Activated naive CD4-positive, alpha-beta T cell treated with anti-CD3 and anti-CD28 coated beads, Interleukin-2, amount 50 U/mL, for 72 hours (primary cell): ENCODE data around the gene GTPBP3. TPM values are rescaled to one million over a fixed set of nuclear protein-coding genes. Genes with fewer than 3 reads are reported as not detected.
"Not testable (repeated sequence)": the region's sequence is repeated elsewhere in the genome, so short reads cannot be mapped to it uniquely, and the experiment has no call there.

Experiments
- ATAC-seq, 2 donors: fragments of 150-1000 bp; cut with Tn5 transposase; 2 replicates each; pipeline ENCODE4 v1.10.0; 2021; ENCODE audit warnings: mild to moderate bottlenecking in 2 of 2, moderate library complexity in 2 of 2
- DNase-seq, 2 donors: peaks; one replicate each; pipeline ENCODE4 v3.0.0; 2021 to 2022; ENCODE audit warnings: low spot score in 2 of 2
- H3K27ac Mint-ChIP-seq, 2 donors: one replicate each; pipeline ENCODE4 v1.8.0; 2022; ENCODE audit warnings: mild to moderate bottlenecking in 2 of 2, mixed read lengths in 2 of 2
- H3K36me3 Mint-ChIP-seq, 2 donors: one replicate each; pipeline ENCODE4 v1.8.0; 2022; ENCODE audit warnings: mixed read lengths in 2 of 2
- H3K9me3 Mint-ChIP-seq, 2 donors: one replicate each; pipeline ENCODE4 v1.8.0; 2022; ENCODE audit warnings: mixed read lengths in 2 of 2
- total RNA-seq, 2 donors: library from RNA; stranded (reverse); gene quantifications; one replicate each; pipeline ENCODE4 v1.2.3, GENCODE V29; 2022

GTPBP3 gene
- total RNA-seq, 2 donors from 2014 or later, result 11.1 to 46.1 TPM

DNA sequence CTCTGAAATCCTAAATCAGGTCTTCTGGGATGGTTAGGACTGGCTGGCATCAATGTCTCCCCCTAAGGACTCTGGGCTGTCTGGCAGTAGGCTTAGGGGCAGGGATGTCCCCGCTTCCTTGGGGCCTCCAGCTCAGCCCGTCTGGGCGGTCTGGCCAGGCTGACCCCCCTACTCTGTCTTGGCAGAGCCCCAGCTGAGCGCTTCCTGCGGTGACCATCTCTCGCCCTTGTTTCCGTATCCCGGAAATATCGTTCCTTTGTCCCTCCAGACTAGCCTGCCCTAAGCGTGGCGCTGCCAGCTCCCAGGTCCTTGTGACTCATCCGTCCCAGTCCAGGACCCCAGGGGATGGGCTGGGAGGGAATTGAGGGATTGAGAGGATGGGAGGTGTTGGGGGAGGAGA, 11.3 kb downstream of the GTPBP3 start:
- DNase-seq (no peak), ATAC-seq (no peak)
- no peak overlapping the region for H3K27ac Mint-ChIP-seq
- no peaks in the 10 kb centered on the region for H3K36me3 Mint-ChIP-seq
- H3K9me3 Mint-ChIP-seq, result no peaks in the 10 kb centered on the region

DNA sequence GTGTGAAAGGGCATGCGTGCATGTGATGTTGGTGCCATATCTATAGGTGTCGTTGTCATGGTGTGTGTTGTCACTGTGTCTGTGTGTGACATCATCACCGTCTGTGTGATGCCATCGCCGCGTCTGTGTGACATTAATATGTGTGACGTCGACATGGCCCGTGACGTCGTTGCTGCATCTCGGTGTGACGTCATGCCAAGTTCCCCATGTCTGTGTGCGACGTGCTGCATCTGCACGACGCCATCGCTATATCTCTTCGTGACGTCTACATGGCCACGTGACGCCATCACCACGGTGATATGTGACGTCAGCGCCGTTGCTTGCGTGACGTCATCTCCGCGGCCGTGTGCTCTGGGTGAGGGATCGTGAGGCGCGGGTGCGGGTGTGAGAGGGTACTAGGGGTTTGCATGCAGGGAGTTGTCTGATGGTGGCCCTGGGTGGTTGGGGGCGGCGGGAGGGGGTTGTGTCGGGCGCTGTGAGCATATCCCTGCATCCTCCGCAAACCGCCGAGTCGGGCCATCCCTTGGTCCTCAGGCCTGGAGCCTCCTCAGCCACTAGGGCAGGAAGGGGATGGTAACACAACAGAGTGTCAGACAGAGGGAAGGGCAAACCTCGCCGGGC, 14.6 kb downstream of the GTPBP3 start:
- Mint-ChIP-seq H3K27ac (no peak overlapping the region), H3K9me3 (no peaks in the 10 kb centered on the region), H3K36me3 (no peaks in the 10 kb centered on the region)
- DNase-seq (no peak), ATAC-seq (no peak)

DNA sequence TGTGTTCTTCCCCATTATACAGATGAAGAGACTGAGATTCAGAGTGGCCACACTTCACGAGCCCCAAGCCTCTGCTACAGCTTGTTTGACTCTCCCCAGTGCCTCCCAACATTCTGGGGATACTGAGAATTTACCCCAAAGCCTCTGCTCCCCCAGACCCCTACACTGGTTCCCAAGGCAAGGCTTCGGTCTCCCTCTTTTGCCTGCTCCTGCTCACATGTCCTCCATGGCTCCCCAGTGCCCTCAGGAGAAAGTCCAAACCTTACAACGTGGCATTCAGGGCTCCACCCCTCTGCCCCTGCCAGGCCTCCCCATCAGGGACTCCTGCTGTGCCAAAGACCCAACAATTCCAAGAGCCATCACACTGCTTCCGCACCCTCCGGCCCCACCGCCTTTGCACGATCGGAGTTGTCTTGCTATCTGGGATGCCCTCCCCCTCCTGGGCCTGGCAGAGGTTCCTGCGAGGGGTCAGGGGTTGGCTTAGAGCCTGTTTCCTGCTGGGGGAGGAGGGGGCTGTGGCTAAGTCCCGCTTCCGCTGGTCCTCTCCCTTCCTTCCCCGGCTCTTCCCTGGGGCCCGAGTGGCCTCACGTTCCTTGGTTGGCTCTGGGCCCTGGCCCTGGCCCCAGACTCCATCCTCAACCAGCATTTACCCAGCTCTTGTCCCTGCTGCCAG, 15.4 kb downstream of the GTPBP3 start:
- no peak for ATAC-seq
- DNase-seq, result no peak
- no peaks in the 10 kb centered on the region for H3K9me3 Mint-ChIP-seq
- H3K27ac Mint-ChIP-seq, result no peak overlapping the region
- H3K36me3 Mint-ChIP-seq, result no peaks in the 10 kb centered on the region

DNA sequence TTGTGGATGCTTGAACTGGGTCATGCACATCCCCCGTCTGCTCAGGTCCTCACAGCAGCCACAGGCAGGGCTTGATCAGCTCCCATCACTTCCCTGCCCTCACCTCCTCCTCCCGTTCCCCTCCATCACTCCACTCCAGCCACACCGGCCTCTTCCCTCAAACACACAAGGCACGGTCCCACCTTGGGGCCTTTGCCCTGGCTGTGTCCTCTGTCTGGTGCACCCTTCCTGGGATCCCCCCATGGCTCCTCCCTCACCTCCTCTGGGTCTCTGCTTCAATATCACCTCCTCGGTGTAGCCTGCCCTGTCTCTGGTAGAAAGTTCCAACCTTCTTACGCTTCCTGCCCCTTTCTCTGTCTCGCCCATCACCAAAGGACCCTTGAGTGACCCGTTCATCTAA, 16.0 kb downstream of the GTPBP3 start:
- Mint-ChIP-seq H3K27ac (peak overlapping the region in 1 of 2 donors; percentile 52), H3K36me3 (no peaks in the 10 kb centered on the region), H3K9me3 (no peaks in the 10 kb centered on the region)
- ATAC-seq, result no peak
- no peak for DNase-seq

DNA sequence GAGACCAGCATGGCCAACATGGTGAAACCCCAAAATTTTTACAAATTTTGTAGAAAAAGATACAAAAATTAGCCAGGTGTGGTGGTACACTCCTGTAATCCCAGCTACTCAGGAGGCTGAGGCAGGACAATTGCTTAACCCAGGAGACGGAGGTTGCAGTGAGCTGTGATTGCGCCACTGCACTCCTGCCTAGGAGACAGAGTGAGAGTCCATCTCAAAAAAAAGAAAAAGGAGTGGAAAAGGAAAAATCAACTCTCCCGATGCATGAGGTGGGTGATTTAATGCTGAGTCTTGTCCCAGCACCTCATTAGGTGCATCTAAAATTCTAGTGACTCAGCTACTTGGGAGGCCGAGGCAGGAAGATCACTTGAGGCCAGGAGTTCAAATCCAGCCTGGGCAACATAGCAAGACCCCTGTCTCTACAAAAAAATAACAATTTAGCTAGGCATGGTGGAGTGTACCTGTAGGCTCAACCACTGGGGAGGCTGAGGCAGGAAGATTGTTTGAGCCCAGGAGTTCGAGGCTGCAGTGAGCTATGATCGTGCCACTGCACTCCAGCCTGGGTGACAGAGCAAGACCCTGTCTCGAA, 19.8 kb downstream of the GTPBP3 start:
- no peaks in the 10 kb centered on the region for H3K36me3 Mint-ChIP-seq
- no peak for ATAC-seq

DNA sequence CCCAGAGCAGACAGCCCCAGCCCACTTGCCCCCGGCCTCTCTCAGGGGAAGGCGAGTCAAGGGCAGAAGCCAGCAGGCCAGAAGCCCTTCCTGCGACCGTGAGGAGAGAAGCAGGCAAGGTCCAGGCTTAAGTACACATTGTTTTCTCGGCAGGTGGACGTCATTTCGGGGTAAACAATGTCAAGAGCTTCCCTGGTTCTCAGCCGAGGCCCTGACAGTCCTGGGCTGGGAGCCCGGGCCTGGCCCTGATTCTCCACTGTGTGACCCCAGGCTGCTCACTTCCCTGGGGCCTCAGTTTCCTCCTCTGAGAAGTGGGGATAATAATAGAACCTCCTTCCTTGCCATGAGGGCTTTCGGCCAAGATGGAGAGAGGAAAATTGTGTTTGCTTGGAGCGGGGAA, 20.4 kb downstream of the GTPBP3 start:
- ATAC-seq, result no peak
- Mint-ChIP-seq H3K27ac (no peak overlapping the region), H3K36me3 (no peaks in the 10 kb centered on the region), H3K9me3 (no peaks in the 10 kb centered on the region)
- DNase-seq, result no peak

More for the DNA sequence above, 19.8 kb downstream of the GTPBP3 start:
- Mint-ChIP-seq H3K27ac (no peak overlapping the region), H3K9me3 (no peaks in the 10 kb centered on the region)
- no peak for DNase-seq

DNA sequence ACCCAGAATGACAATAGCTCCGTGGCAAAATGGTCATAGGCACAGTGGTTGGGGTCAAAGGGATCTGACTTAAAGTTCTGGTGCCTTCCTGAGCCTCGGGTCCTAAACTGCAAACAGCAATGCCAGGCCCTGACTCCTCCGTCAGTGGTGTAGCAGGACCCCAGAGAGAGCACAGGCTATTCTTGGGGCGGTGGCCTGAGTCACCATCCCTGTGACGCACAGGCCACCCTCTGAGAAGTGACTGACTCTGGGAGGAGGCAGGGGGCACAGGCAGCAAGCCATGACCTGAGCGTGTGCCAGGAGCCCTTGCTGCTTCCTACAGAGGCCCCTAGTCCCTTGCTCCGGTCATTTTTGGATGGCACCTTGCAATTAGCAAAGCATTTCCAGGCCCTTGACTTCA, 21.0 kb downstream of the GTPBP3 start:
- no peaks in the 10 kb centered on the region for H3K9me3 Mint-ChIP-seq
- no peak for ATAC-seq

DNA sequence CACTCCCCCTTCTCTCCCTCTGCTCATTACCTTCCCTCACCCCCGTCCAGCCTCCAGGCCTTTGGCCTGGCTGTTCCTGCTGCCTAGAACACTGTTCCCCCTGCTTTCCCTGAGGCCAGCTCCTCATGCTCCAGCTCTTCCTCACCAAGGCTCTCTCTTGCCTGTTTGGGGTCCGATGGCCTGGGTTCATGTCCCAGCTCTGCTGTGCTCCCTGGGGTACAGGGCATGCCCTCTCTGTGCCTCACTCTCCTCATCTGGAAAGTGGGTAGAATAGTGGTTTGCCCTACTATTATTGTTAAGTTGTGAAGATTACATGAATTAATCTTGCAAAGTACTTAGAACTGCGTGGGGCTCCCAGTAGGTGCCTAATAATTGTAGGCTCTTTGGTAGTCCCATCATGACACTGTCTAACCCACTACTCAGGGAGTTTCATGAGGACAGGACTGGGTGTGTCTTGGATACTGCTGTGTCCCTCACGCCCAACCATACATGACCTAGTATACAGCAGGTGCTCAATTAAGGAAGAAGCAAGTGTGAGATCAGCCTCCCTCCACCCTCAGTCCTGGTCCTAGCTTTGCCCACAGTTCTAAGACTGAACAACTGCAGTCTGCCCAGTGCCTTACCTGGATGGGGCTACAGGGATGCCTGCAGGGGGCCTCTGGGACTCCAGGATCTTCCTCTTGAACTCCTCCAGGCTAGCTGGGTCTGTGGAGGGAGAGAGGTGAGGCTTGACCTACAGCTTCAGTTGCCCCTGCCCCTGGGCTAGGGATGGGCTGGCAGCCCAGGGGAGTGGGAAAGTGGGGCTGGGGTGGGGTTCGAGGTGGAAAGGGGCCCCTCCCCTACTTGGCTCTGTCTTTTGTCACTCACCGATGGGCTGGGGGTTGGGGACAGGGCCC, 22.8 kb downstream of the GTPBP3 start:
- ATAC-seq (no peak), DNase-seq (no peak)
- no peaks in the 10 kb centered on the region for H3K9me3 Mint-ChIP-seq
- H3K27ac Mint-ChIP-seq, result peak overlapping the region; percentile 9 to 18
- H3K36me3 Mint-ChIP-seq, result no peaks in the 10 kb centered on the region

More for the DNA sequence above, 21.0 kb downstream of the GTPBP3 start:
- no peak for DNase-seq
- no peaks in the 10 kb centered on the region for H3K36me3 Mint-ChIP-seq
- H3K27ac Mint-ChIP-seq, result no peak overlapping the region

DNA sequence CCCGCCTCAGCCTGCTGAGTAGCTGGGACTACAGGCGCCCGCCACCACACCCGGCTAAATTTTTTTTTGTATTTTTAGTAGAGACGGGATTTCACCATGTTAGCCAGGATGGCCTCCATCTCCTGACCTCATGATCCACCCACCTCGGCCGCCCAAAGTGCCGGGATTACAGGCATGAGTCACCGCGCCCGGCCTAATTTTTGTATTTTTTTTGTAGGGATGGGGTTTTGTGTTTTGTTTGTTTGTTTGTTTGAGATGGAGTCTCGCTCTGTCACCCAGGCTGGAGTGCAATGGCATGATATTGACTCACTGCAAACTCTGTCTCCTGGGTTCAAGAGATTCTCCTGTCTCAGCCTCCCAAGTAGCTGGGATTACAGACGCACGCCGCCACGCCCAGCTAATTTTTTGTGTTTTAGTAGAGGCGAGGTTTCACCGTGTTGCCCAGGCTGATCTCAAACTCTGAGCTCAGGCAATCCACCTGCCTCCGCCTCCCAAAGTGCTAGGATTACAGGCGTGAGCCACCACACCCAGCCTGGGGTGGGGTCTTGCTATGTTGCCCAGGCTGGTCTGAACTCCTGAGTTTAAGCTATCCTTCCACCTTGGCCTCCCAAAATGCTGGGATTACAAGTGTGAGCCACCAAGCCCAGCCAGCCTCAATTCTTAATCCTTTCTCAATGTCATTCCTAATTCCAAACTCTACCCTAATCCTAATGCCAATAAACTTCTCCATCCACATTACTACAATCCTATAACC, 26.7 kb downstream of the GTPBP3 start:
- not testable (repeated sequence) for ATAC-seq, H3K9me3 Mint-ChIP-seq, H3K27ac Mint-ChIP-seq, H3K36me3 Mint-ChIP-seq, DNase-seq

DNA sequence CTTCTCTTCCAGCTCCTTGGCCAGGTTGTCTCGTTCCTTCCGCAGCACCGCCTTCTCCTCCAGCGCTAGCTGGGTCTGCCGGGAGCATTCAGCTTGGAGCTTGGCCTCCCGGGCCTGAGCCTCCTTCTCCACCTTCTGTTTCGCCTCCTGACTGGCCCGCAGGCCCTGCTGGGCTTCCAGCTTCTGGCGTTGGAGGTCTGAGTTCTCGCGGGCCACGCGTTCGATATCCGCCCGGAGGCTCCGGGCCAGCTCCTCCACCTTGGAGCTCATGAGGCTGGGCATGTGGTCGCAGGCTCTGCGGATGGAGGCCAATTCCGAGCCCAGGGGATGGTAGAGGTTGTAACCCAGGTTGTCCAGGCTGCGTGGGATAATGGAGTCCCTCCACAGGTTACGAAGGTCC, 28.0 kb downstream of the GTPBP3 start:
- H3K27ac Mint-ChIP-seq, result peak overlapping the region in 1 of 2 donors; percentile 58
- no peaks in the 10 kb centered on the region for H3K36me3 Mint-ChIP-seq
- ATAC-seq (no peak), DNase-seq (no peak)
- H3K9me3 Mint-ChIP-seq, result no peaks in the 10 kb centered on the region

DNA sequence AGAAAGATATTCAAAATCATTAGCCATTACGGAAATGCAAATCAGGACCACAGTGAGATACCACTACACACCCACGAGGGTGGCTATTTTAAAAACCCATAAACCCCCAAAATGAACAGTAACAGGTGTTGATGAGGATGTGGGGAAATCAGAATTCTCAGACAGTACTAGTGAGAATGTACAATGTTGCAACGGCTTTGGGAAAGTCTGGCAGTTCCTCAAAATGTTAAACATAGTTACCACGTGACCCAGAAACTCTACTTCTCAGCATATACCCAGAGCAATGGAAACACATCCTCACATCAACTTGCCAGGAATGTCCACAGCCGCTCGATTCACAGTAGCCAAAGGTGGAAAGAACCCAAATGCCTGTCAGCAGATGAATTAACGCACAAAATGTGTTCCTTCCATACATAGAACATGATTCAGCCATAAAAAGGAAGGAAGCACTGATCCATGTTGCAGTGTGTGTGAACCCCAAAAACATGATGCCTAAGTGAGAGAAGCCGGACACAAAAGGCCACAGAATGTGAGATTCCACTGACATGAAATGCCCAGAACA, 32.8 kb downstream of the GTPBP3 start:
- no peaks in the 10 kb centered on the region for H3K36me3 Mint-ChIP-seq
- H3K9me3 Mint-ChIP-seq, result no peaks in the 10 kb centered on the region
- DNase-seq (no peak), ATAC-seq (no peak)
- no peak overlapping the region for H3K27ac Mint-ChIP-seq

DNA sequence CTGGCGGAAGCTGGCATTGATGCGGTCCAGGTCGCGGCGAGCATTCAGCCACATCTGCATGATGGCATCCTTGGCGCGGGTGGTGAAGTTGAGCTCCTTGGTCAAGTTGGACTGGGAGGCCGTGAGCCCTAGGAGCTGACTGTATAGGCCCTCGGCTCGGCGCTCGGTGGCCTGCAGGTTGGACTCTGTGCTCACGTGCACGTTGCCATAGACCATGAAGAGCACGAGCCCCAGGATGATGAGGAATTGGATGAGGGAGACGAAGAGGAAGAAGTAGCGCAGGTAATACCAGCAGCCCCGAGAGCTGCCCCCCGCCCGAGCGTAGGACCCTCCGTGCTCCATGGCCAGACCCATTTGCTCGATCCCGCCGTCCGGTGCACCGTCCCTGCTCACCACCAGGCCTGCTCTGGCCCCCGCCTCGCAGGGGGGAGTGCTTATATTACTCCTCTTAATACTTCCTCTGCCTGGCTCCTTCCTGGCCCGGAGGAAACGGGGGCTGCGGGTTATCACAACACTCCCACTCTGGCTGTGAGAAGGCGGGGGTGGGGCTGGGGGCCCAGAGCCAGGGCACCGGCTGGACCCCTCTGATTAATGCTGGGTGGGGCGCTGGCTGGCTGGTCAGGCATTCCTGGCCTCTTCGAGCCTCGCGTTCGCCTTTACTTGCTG, 39.7 kb downstream of the GTPBP3 start, which contains the start of gene PLVAP:
Gene PLVAP, minus strand, starts transcription at position 408 of the 666 bp plus-strand sequence. Its CDS starts 54 bp downstream, at position 354.
- ATAC-seq, result no peak
- DNase-seq, result no peak
- H3K9me3 Mint-ChIP-seq, result no peaks in the 10 kb centered on the region
- H3K27ac Mint-ChIP-seq, result no peak within 1 kb of the TSS
- peaks cover 0 to 10% of the 10 kb centered on the region in 2 donors for H3K36me3 Mint-ChIP-seq

DNA sequence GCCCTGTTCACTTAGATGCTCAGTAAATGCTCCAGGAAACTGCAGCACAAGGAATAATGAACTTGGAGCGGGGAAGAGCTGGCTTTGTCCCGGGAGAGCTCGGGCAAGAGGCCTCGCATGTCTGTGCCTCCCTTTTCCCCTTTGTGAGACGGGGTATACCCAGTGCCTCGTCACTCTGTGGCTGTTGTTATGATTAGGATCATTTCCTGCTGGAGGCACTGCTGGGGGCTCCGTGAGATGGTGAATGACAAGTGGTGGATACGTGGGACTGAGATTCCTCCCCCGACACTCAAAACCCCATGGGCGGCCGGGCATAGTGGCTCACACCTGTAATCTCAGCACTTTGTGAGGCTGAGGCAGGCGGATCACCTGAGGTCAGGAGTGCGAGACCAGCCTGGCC, 40.9 kb downstream of the GTPBP3 start:
- no peak for ATAC-seq
- H3K27ac Mint-ChIP-seq, result no peak overlapping the region
- H3K36me3 Mint-ChIP-seq, result peaks cover 0 to 10% of the 10 kb centered on the region in 2 donors
- no peaks in the 10 kb centered on the region for H3K9me3 Mint-ChIP-seq
- no peak for DNase-seq

DNA sequence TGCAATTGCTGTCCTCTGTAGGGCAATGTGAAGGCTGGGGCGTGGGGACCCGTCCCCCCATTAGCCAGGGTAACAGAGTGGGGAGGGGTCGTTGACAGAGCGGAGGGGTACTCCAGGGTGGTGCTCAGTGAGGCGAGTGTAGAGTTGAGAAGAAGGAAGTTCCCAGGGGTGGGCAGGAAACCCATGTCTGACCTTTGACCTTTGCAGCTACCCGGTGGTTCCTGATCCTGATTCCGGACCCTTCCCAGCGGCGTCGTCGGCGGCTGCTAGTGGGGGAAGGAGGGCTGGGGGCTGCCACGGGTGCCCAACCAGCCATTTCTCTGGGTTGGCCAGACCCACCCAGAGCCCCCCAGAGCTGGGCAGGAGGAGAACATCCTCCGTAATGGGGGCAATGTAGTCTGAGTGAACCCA, 41.9 kb downstream of the GTPBP3 start:
- no peak for ATAC-seq
- H3K36me3 Mint-ChIP-seq, result peaks cover 0 to 10% of the 10 kb centered on the region in 2 donors
- no peak for DNase-seq
- H3K27ac Mint-ChIP-seq, result no peak overlapping the region
- H3K9me3 Mint-ChIP-seq, result no peaks in the 10 kb centered on the region

DNA sequence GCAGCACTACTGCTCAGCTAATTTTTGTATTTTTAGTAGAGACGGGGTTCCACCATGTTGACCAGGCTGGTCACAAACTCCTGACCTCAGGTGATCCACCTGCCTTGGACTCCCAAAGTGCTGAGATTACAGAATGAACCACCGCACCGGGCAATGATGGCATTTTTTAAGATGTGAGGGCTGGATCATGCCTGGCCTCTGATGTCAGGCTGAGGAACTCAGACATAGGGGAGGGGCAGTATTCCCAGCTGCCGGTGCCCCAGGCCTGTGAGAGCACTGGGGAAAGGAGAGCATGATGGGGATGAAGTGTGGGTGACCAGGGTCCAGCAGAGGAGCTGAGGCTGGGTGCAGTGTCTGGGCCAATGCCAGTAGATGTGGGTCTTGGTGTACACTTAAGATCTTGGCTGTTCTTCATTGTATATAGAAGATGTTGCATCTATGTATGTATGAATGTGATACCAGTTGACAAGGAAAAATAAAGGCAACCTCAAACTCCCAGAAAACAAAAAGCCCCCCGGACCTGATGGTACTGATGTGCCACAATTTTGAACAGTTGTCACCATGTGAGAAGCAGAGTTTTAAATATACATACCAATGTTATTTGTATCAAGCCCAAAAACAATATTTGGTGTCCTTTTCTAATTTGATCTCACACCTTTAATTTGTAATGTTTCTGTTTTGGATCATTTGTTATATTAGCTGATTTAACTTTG, 43.2 kb downstream of the GTPBP3 start:
- peaks cover 0 to 10% of the 10 kb centered on the region in 2 donors for H3K36me3 Mint-ChIP-seq

More for the DNA sequence above, 43.2 kb downstream of the GTPBP3 start:
- Mint-ChIP-seq H3K9me3 (no peaks in the 10 kb centered on the region), H3K27ac (no peak overlapping the region)
- DNase-seq (no peak), ATAC-seq (no peak)
